Neural cell (in vitro differentiated cells): Measurements from ENCODE around the gene VIPAS39.

Experiments
- EZH2 ChIP-seq: fragments of 200-600, 300-800 bp; shearing (Covaris generic), sonication (generic); IDR thresholded peaks from 2 replicates; pipeline ENCODE4 v1.6.1; 2014; ENCODE audit warnings: antibody characterized with exemption, low read length, borderline replicate concordance, mild to moderate bottlenecking; ENCODE audit not compliant: insufficient read depth, poor library complexity, severe bottlenecking
- TF ChIP-seq, protein P1 (sequence below): fragments of 450-650 bp; IDR thresholded peaks from 2 replicates; pipeline ENCODE4 v1.5.1; 2014; ENCODE audit warnings: antibody characterized with exemption, mild to moderate bottlenecking, moderate library complexity; ENCODE audit not compliant: poor library complexity, severe bottlenecking

DNA sequence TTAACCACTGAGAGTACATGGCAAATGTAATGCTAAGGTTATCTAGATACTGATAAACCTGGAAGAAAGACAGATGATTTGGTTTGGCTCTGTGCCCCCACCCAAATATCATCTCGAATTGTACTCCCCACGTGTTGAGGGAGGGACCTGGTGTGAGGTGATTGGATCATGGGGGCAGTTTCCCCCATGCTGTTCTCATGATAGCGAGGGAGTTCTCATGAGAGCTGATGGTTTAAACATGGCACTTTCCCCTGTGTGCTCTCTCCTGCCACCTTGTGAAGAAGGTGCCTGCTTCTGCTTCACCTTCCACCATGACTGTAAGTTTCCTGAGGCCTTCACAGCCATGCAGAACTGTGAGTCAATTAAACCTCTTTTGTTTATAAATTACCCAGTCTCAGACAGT is 48.3 kb downstream of the VIPAS39 start:
- TF ChIP-seq EZH2 = no peak
- TF ChIP-seq, protein P1, sequence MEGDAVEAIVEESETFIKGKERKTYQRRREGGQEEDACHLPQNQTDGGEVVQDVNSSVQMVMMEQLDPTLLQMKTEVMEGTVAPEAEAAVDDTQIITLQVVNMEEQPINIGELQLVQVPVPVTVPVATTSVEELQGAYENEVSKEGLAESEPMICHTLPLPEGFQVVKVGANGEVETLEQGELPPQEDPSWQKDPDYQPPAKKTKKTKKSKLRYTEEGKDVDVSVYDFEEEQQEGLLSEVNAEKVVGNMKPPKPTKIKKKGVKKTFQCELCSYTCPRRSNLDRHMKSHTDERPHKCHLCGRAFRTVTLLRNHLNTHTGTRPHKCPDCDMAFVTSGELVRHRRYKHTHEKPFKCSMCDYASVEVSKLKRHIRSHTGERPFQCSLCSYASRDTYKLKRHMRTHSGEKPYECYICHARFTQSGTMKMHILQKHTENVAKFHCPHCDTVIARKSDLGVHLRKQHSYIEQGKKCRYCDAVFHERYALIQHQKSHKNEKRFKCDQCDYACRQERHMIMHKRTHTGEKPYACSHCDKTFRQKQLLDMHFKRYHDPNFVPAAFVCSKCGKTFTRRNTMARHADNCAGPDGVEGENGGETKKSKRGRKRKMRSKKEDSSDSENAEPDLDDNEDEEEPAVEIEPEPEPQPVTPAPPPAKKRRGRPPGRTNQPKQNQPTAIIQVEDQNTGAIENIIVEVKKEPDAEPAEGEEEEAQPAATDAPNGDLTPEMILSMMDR = no peak
